GM10266 (cell line): ENCODE results near the gene TIAM2.

Experiments
- DNase-seq: peaks from one replicate; pipeline ENCODE4 v3.0.0; 2012; ENCODE audit errors: extremely low spot score
- CTCF ChIP-seq: IDR thresholded peaks from 2 replicates; pipeline ENCODE4 v1.5.1; 2012; ENCODE audit warnings: mild to moderate bottlenecking, low read depth; ENCODE audit not compliant: control insufficient read depth, insufficient read depth; ENCODE audit errors: missing control alignments

TIAM2 gene

DNA sequence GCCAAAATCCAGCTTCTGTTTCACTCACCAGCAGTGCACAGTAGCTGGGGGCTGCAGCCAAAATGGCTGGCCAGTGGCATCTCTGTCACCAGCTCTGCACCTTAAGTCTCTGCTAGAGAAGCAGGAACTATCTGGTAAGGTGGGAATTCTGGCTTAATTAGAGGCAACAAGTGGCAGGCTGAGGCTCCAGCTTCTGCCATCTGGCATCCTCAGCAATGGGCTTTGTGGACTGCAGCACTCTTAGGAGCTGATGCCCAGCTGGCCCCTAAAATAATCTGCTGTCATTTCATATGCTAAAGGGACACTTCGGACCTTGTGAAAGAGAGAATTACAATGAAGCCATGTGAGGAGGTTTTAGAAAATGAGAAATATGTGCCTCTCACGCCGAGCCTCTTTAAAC, 264.1 kb downstream of the TIAM2 start:
- TF ChIP-seq CTCF, result no peak
- DNase-seq, result no peak

DNA sequence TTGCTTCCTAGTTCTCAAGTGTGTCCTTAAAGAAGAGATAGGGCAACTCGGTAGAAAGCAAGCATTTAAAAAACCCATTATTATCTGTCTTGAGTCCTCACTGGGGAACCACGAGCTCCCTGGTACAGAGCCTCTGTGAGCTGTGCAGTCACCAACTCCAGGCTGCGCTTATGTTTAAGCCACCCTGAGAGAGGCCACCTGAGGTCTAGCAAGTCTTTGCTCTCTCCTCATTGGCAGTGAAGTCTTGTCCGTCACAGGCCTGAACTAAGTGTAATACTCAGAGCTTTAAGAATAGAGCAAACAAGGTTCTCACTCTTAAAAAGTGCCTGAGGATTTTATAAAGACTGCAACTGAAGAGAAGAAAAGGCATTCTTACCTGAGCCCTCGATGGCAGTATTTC, 264.8 kb downstream of the TIAM2 start:
- no peak for TF ChIP-seq CTCF
- DNase-seq, result no peak

DNA sequence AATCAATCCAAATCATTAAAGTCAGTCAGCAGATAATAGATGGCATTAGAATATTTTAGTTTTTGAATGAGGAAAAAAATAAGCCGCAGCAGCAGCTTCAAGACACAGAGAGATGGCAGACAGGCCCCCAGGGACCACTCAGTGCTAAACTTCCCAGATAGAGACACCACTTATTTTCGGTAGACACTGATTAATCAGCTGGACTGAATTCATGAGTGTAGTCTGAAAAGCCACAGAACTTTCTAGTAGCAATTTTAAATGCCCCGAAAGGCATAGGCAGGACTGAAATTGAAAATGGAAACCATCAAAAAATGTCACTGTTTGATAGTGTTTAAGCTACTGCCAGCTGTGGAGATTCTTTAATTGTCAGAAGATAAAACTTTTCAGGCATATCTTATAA, 265.6 kb downstream of the TIAM2 start:
- DNase-seq, result no peak
- no peak for TF ChIP-seq CTCF

GRCh38 chr6:155261111-155261900, 266.2 kb downstream of the TIAM2 start:
- TF ChIP-seq CTCF, result no peak

DNA sequence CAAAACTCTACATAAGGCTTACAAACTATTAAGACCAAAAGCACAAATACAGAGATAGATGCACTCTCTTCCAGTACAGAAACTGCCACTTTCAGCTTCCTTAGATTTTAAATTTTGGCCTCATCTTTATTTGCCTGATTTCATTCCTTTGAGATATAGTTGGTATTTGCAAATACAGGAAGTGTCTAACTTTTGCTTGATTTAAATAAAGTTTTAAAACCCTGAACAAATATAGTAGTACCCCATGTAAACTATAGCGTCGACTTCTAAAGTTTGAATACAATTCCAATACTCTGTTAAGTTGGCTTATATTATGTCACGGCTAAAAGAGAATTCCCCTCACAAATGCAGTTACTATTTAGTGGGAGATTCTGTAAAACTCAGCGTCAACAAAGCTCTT, 267.5 kb downstream of the TIAM2 start:
- DNase-seq, result no peak
- no peak for TF ChIP-seq CTCF

More at GRCh38 chr6:155261111-155261900, 266.2 kb downstream of the TIAM2 start:
- DNase-seq, result no peak

GRCh38 chr6:155263373-155264063, 268.4 kb downstream of the TIAM2 start, which contains the start of gene CLDN20:
Gene CLDN20, plus strand, starts transcription at chr6:155264013. Its CDS starts 11,707 bp downstream, at chr6:155275720.
- TF ChIP-seq CTCF, result no peak
- DNase-seq, result no peak
